Neural cell (in vitro differentiated cells): Measurements from ENCODE around the gene ANKFN1. TPM values are rescaled to one million over a fixed set of nuclear protein-coding genes. Genes with fewer than 3 reads are reported as not detected.

ENCODE experiments used
- H2AFZ ChIP-seq: fragments of 200-600, 300-800 bp; sonication (generic), shearing (Covaris generic); 2 replicates; pipeline ENCODE4 v1.6.0; 2014; ENCODE audit warnings: low read depth, mild to moderate bottlenecking, antibody characterized with exemption, low read length, moderate library complexity
- H3F3A ChIP-seq: fragments of 200-600 bp; shearing (Covaris generic); 2 replicates; pipeline ENCODE4 v1.6.1; 2016; ENCODE audit warnings: mild to moderate bottlenecking, moderate library complexity, mixed read lengths, antibody characterized with exemption, low read length; ENCODE audit not compliant: insufficient read depth, poor library complexity, severe bottlenecking
- H3K27ac ChIP-seq: fragments of 200-600, 300-800 bp; sonication (generic), shearing (Covaris generic); 2 replicates; pipeline ENCODE4 v1.5.1; 2014; ENCODE audit warnings: mild to moderate bottlenecking, low read length, moderate library complexity
- H3K27me3 ChIP-seq: fragments of 300-800, 200-600 bp; sonication (generic), shearing (Covaris generic); 2 replicates; pipeline ENCODE4 v1.6.0; 2014; ENCODE audit warnings: mild to moderate bottlenecking, low read depth, low read length, moderate library complexity; ENCODE audit not compliant: insufficient read depth
- H3K36me3 ChIP-seq: fragments of 300-800, 200-600 bp; sonication (generic), shearing (Covaris generic); 2 replicates; pipeline ENCODE4 v1.5.1; 2014; ENCODE audit warnings: mild to moderate bottlenecking, antibody characterized with exemption, low read length, moderate library complexity; ENCODE audit not compliant: insufficient read depth
- H3K4me2 ChIP-seq: fragments of 300-800, 200-600 bp; sonication (generic), shearing (Covaris generic); 2 replicates; pipeline ENCODE4 v1.6.0; 2014; ENCODE audit warnings: mild to moderate bottlenecking, low read length
- H3K4me3 ChIP-seq: fragments of 300-800, 200-600 bp; sonication (generic), shearing (Covaris generic); 2 replicates; pipeline ENCODE4 v1.5.1; 2014; ENCODE audit warnings: mild to moderate bottlenecking, low read length, moderate library complexity
- H3K79me2 ChIP-seq: fragments of 200-600 bp; shearing (Covaris generic); replicated peaks from 2 replicates; pipeline ENCODE4 v1.6.0; 2014; ENCODE audit warnings: mild to moderate bottlenecking, low read length, moderate library complexity; ENCODE audit not compliant: insufficient read depth
- H3K9ac ChIP-seq: fragments of 300-800, 200-600 bp; sonication (generic), shearing (Covaris generic); 2 replicates; pipeline ENCODE4 v1.6.1; 2016; ENCODE audit warnings: mild to moderate bottlenecking, low read length, mixed read lengths
- H3K9me2 ChIP-seq: fragments of 200-600 bp; shearing (Covaris generic); 2 replicates; pipeline ENCODE4 v1.6.1; 2016; ENCODE audit warnings: mild to moderate bottlenecking, low read length, mixed read lengths; ENCODE audit not compliant: insufficient read depth
- H3K9me3 ChIP-seq: fragments of 200-600, 300-800 bp; sonication (generic), shearing (Covaris generic); 2 replicates; pipeline ENCODE4 v1.6.1; 2016; ENCODE audit warnings: mild to moderate bottlenecking, mixed run types, low read length, moderate library complexity, mixed read lengths
- H4K20me1 ChIP-seq: fragments of 200-600 bp; shearing (Covaris generic); 2 replicates; pipeline ENCODE4 v1.6.1; 2016; ENCODE audit warnings: mild to moderate bottlenecking, mixed run types; ENCODE audit not compliant: insufficient read depth
- EP300 ChIP-seq: fragments of 450-650 bp; conservative IDR thresholded peaks from 2 replicates; pipeline ENCODE4 v1.6.1; 2014; ENCODE audit warnings: antibody characterized with exemption, mild to moderate bottlenecking, moderate library complexity; ENCODE audit not compliant: poor library complexity, severe bottlenecking
- EZH2 ChIP-seq: fragments of 200-600, 300-800 bp; shearing (Covaris generic), sonication (generic); IDR thresholded peaks from 2 replicates; pipeline ENCODE4 v1.6.1; 2014; ENCODE audit warnings: antibody characterized with exemption, low read length, borderline replicate concordance, mild to moderate bottlenecking; ENCODE audit not compliant: insufficient read depth, poor library complexity, severe bottlenecking
- MXI1 ChIP-seq: fragments of 450-650 bp; conservative IDR thresholded peaks from 2 replicates; pipeline ENCODE4 v1.6.1; 2014; ENCODE audit warnings: antibody characterized with exemption, mild to moderate bottlenecking; ENCODE audit not compliant: poor library complexity, severe bottlenecking
- POLR2AphosphoS5 ChIP-seq: IDR thresholded peaks from 2 replicates; pipeline ENCODE4 v1.6.1; 2012
- RAD21 ChIP-seq: fragments of 450-650 bp; conservative IDR thresholded peaks from 2 replicates; pipeline ENCODE4 v1.6.1; 2014; ENCODE audit warnings: antibody characterized with exemption, mild to moderate bottlenecking, moderate library complexity
- REST ChIP-seq: IDR thresholded peaks from 2 replicates; pipeline ENCODE4 v1.6.1; 2012; ENCODE audit warnings: borderline replicate concordance
- SMC3 ChIP-seq: fragments of 450-650 bp; conservative IDR thresholded peaks from 2 replicates; pipeline ENCODE4 v1.6.1; 2014; ENCODE audit warnings: antibody characterized with exemption, mild to moderate bottlenecking, moderate library complexity; ENCODE audit not compliant: poor library complexity
- TAF1 ChIP-seq: IDR thresholded peaks from 2 replicates; pipeline ENCODE4 v1.6.1; 2012; ENCODE audit warnings: low read depth
- polyA plus RNA-seq: library from polyadenylated mRNA; depleted of rRNA; stranded (reverse); fragments of >200 nt; gene quantifications from 2 replicates; pipeline ENCODE4 v1.2.3, GENCODE V29; 2014
- TF ChIP-seq, protein P1 (sequence below): fragments of 450-650 bp; IDR thresholded peaks from 2 replicates; pipeline ENCODE4 v1.5.1; 2014; ENCODE audit warnings: antibody characterized with exemption, mild to moderate bottlenecking, moderate library complexity; ENCODE audit not compliant: poor library complexity, severe bottlenecking

Gene ANKFN1
- polyA plus RNA-seq, 1 donor from 2014 or later: 0.14 TPM

GRCh38 chr17:56451629-56452028 is 298.4 kb downstream of the ANKFN1 start:
- no peaks in the 10 kb centered on the region for H3K9me2 ChIP-seq
- no peaks in the 10 kb centered on the region for H3K27me3 ChIP-seq
- H3K79me2 ChIP-seq: no peaks in the 10 kb centered on the region
- H3K27ac ChIP-seq: no peak overlapping the region
- no peaks in the 10 kb centered on the region for H3F3A ChIP-seq
- no peak overlapping the region for H3K4me2 ChIP-seq
- no peaks in the 10 kb centered on the region for H3K9me3 ChIP-seq
- H3K9ac ChIP-seq: no peak overlapping the region
- no peak overlapping the region for H3K4me3 ChIP-seq
- no peaks in the 10 kb centered on the region for H3K36me3 ChIP-seq
- no peak overlapping the region for H2AFZ ChIP-seq
- TF ChIP-seq EZH2 (no peak), TAF1 (no peak), MXI1 (no peak), EP300 (no peak), REST (no peak), RAD21 (no peak), SMC3 (no peak), POLR2AphosphoS5 (no peak)
- TF ChIP-seq, protein P1, sequence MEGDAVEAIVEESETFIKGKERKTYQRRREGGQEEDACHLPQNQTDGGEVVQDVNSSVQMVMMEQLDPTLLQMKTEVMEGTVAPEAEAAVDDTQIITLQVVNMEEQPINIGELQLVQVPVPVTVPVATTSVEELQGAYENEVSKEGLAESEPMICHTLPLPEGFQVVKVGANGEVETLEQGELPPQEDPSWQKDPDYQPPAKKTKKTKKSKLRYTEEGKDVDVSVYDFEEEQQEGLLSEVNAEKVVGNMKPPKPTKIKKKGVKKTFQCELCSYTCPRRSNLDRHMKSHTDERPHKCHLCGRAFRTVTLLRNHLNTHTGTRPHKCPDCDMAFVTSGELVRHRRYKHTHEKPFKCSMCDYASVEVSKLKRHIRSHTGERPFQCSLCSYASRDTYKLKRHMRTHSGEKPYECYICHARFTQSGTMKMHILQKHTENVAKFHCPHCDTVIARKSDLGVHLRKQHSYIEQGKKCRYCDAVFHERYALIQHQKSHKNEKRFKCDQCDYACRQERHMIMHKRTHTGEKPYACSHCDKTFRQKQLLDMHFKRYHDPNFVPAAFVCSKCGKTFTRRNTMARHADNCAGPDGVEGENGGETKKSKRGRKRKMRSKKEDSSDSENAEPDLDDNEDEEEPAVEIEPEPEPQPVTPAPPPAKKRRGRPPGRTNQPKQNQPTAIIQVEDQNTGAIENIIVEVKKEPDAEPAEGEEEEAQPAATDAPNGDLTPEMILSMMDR: no peak
- H4K20me1 ChIP-seq: no peaks in the 10 kb centered on the region

GRCh38 chr17:56452461-56452860 is 299.2 kb downstream of the ANKFN1 start:
- Histone ChIP-seq H3K9ac (no peak overlapping the region), H3K36me3 (no peaks in the 10 kb centered on the region), H3K27ac (no peak overlapping the region), H4K20me1 (no peaks in the 10 kb centered on the region), H3K27me3 (no peaks in the 10 kb centered on the region), H2AFZ (no peak overlapping the region), H3K79me2 (no peaks in the 10 kb centered on the region), H3K9me2 (no peaks in the 10 kb centered on the region), H3F3A (no peaks in the 10 kb centered on the region), H3K9me3 (no peaks in the 10 kb centered on the region), H3K4me2 (no peak overlapping the region), H3K4me3 (no peak overlapping the region)
- TF ChIP-seq, protein P1: no peak
- no peak for TF ChIP-seq POLR2AphosphoS5
- TF ChIP-seq EP300: no peak
